HG02981 (cell line): ENCODE results near the gene SH3BGR.

Experiments used
- ATAC-seq: cut with Tn5 transposase; IDR thresholded peaks from one replicate; pipeline ENCODE4 v1.9.1; 2021; ENCODE audit warnings: mild to moderate bottlenecking, moderate library complexity; ENCODE audit not compliant: unreplicated experiment

SH3BGR gene

DNA sequence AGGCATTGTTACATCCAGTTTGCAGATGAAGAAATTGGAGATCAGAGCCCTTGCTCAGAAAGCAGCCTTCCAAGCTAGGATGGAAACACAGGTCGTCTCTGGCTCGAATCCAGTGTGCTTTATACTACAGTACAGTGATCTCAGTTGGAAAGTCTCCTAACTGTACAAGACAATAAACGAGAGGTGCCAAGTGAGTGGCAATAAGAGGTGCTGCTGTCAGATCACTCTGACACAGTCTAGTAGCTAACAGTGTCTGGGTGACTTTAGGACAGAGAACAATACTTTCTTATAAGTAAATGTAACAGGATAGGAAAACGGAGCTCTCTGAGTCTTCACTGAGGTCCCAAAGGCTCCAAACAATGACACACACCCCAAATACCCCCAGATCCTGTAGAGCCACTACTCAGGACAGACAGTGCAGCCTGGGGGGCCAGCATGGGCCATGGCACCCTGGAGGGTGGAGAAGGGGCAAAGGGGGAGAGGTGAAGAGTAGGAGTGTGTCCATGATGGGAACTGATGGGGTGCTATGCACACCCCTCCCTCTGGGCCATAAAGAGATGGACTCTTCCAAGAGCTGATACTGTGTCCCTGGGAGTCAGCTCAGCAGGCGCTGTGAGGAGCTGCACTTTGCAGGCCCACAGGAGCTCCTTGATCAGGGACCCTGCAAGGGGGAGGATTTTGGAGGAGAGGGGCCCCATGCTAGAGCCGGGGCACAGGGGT is 3.3 kb downstream of the SH3BGR start:
- no peak for ATAC-seq

DNA sequence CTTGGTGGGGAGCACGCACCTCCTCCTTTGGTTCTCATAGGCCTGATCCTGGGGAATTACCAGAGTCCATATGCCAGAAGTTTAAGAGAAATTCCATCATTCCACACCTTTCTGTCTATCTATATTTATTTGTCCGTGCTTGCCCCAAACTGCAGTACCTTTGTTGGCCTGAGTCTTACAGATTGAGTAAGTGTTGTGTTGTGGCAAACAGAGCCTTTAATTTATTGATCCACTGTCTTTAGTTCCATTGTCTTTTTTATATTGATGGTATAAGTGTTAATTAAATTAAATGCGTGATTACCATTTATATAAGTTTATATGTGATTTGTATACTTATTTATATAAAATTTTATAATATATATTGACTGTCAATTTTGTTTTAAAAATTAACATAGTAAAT is 4.9 kb downstream of the SH3BGR start:
- no peak for ATAC-seq

- peak; percentile 88 for ATAC-seq
Observed at GRCh38 chr21:39461419-39461818, 9.6 kb downstream of the SH3BGR start.

DNA sequence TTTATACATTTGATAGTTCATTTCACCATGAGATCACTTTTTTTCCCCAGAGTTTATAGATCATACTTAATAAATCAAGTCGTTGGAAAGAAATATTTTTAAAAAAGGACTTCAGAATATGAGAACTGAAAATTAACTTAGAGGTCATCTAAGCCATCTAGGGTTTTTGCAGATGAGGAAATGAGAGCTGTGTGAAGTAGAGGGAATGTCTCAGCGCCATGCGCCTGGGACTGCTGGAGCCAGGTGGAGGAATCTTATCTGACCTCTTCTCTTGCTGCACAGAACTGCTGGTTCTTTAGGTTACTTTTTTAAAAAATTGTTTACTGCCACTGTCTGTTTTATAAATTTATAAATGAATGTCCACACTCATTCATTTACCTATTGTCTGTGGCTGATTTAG is 11.5 kb downstream of the SH3BGR start:
- ATAC-seq, result no peak

- no peak for ATAC-seq
Observed at GRCh38 chr21:39466584-39466983, 14.8 kb downstream of the SH3BGR start.

GRCh38 chr21:39467746-39468145 is 16.0 kb downstream of the SH3BGR start:
- ATAC-seq, result no peak

- no peak for ATAC-seq
Observed at GRCh38 chr21:39468559-39468958, 16.8 kb downstream of the SH3BGR start.

- ATAC-seq, result no peak
Observed at GRCh38 chr21:39471598-39471997, 19.8 kb downstream of the SH3BGR start.

DNA sequence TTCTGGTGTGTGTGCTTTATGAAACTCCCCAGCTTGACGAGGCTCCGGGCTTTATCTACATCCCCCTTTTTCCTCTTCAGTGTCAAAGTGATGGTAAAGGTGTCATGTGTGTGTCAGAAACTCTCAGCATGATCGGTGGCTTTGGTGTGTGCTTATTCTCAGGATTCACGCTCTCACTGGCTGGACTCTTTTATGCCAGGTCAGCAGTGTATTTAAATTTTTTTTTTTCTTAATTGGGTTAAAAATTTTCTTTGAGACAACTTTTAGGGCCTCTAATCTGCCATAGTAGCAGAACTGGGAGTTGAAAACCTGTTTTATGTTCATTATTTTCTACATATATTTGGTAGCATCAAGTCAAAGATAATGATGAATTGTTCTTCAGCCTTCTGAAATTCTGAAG is 21.0 kb downstream of the SH3BGR start:
- no peak for ATAC-seq

DNA sequence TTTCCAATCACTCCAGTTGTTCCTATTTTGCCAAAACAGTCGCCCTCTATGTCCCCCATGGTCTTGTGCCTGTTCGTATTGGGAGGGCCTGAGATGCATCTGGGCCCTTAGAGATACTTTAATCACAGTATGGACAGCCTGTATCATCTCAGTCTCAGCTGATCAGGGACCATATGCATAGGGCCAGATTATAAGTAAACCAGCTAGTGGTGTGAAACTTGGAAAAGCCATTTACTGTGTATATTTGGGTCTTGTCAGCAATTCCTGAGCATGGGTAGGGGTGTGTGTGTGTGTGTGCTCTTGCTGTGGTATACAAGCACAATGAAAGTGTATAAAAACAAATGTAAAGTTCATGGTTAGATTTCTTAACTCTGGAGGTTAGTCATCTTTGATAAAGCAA is 22.8 kb downstream of the SH3BGR start:
- no peak for ATAC-seq

- no peak for ATAC-seq
Observed at GRCh38 chr21:39479164-39479813, 27.5 kb downstream of the SH3BGR start.

GRCh38 chr21:39479814-39480182 is 28.0 kb downstream of the SH3BGR start:
- no peak for ATAC-seq

GRCh38 chr21:39480271-39480670 is 28.5 kb downstream of the SH3BGR start:
- ATAC-seq, result no peak

DNA sequence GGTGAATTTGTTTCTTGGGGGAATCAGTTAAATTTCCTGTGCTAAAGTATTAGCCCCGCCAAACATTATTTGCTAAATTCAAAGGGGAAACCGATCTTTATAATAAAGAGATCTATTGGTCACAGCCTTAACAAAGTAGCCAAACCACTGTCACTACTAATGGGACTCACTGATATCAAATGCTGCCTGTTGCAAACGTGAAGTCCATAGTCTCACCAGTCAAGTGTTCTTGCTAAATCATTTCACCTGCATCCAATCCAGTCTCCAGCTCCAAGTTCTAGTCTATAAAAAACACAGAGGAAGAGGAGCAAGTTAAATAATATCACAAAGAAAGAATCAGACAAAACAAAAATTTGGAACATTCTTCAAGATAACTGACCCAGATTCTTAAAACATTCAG is 30.1 kb downstream of the SH3BGR start:
- ATAC-seq, result no peak

DNA sequence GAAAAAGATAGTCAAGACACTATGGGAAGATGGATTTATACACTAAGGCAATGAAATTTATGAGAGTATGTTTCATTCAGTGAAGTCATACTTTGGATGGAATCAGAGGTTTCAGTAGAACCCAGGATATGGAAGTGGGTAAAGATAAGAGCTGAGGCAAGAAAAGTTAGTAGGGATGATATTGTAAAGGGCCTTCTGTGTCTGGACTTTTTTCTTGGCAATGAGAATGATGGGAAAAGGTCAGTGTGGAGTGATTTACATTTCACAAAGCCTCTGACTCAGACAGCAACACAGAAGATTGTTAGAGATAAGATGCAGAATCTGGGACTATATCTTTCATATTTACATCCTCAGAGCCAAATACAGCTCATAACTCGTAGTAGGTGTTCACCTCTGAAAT is 32.1 kb downstream of the SH3BGR start:
- ATAC-seq, result no peak

DNA sequence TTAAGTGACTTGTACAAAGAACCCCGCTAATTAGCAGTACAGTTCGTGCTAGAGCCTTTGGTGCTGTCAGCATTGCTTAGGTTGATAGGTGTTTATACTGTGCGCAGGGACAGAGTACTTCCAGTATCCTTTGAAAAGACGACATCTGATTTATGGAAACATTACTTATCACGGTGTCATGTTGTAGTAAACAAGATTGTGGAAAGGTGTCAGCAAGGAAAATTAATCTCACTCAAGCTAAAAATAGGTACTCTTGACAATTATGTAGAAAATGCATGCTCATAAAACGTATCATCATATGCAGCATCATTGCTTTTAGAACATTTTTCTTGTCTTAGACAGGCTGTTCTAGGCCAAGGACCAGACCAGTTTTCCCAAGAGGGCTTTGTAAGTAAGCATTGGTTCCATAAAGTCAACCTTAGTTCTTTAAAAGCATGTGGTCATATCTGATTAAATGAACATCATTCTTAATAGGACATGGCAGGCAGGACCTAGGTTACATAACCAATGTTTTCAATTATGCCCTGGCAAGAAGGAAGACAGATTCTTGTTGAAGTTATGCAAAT is 33.0 kb downstream of the SH3BGR start:
- no peak for ATAC-seq

DNA sequence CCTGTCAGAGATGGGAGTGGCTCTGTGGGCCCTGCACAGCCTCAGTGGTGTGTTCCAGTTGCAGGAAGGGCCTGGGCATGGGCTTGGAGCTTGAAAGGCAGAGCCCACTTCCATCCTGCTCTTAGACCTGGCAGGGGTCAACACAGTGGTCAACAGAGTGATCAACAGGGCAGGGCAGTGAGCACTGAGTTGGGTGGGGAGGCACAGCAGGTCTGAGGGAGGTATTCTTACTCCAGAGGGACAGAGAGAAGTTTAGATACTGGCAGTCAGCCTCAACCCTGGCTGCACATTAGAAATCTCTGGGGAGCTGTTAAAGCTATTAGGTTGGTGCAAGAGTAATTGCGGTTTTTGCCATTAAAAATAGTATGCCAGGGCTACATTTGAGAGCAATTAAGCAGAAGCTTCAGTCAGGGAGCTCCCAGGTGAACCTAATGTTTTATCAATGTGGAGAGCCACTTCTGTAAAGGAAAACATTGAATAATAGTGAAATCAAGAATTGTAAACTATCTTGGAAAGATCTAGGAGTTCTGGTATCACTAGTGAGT is 37.7 kb downstream of the SH3BGR start:
- ATAC-seq, result no peak

DNA sequence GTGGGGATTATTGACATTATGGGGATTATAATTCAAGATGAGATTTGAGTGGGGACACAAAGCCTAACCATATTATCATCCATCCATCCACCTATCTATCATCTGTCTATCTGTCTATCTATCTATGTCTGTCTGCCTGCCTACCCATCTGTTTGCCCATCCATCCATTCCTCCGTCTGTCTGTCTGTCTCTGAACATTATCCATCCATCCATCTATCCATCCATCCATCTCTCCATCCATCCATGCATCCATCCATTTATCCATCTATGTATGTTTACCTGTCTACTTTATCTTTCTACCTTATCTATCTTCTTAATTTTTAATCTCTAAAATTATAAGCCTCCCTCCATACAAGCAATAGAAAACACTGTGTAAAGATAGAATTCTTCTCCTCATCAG is 47.4 kb downstream of the SH3BGR start:
- ATAC-seq, result no peak

- ATAC-seq, result no peak
Observed at GRCh38 chr21:39502631-39503030, 50.9 kb downstream of the SH3BGR start.

GRCh38 chr21:39503123-39503762 is 51.5 kb downstream of the SH3BGR start:
- no peak for ATAC-seq

GRCh38 chr21:39504230-39504629 is 52.5 kb downstream of the SH3BGR start:
- no peak for ATAC-seq

- ATAC-seq, result no peak
Observed at GRCh38 chr21:39510240-39510639, 58.5 kb downstream of the SH3BGR start.
